ENCODE measurements around the gene HSD17B12. TPM values are rescaled to one million over a fixed set of nuclear protein-coding genes. Genes with fewer than 3 reads are reported as not detected.

HSD17B12 gene
- total RNA-seq, 4 donors from 2014 or later, result 38.8 to 52.7 (median 41.8) TPM

DNA sequence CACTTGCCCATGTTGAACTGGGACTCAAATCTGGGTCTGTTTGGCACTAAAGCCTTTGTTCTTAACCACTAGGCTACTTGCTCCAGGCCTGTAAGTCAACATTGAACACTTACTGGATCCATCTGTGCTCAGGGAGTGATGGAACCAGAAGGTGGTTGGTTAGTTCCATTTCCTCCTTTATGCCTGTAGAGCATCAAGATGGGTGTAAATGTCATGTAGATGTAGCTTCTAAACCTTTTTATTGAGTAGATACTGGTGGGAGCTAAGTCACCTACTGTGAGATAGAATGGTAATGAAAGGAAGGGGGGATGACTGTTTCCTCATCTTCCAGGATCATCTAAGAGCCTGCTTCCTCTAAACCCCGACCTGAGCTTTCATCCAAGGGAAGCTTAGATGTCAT lies 161.5 kb downstream of the HSD17B12 start:
- WGBS, result 90% methylated on average over 1 of the region's 1 CpG
- Histone ChIP-seq H3K4me3 (no peak overlapping the region), H3K9me3 (no peaks in the 10 kb centered on the region), H3K27me3 (no peaks in the 10 kb centered on the region), H3K27ac (replicated peaks in 1 of 4) (no peak overlapping the region), H3K36me3 (peaks cover 0 to 20% (median 5%) of the 10 kb centered on the region in 4 donors), H3K4me1 (peaks cover 5 to 28% (median 20%) of the 10 kb centered on the region in 4 donors)
- intact Hi-C loops (cut with DNase I), result no loop called here
- no peak for TF ChIP-seq POLR2A (IDR thresholded peaks at IDR 0.05; ENCODE audit: low read depth)
- TF ChIP-seq EP300 (IDR thresholded peaks at IDR 0.05), result no peak
- TF ChIP-seq POLR2AphosphoS5 (IDR thresholded peaks at IDR 0.05), result no peak
- TF ChIP-seq, protein P1, sequence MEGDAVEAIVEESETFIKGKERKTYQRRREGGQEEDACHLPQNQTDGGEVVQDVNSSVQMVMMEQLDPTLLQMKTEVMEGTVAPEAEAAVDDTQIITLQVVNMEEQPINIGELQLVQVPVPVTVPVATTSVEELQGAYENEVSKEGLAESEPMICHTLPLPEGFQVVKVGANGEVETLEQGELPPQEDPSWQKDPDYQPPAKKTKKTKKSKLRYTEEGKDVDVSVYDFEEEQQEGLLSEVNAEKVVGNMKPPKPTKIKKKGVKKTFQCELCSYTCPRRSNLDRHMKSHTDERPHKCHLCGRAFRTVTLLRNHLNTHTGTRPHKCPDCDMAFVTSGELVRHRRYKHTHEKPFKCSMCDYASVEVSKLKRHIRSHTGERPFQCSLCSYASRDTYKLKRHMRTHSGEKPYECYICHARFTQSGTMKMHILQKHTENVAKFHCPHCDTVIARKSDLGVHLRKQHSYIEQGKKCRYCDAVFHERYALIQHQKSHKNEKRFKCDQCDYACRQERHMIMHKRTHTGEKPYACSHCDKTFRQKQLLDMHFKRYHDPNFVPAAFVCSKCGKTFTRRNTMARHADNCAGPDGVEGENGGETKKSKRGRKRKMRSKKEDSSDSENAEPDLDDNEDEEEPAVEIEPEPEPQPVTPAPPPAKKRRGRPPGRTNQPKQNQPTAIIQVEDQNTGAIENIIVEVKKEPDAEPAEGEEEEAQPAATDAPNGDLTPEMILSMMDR (IDR thresholded peaks at IDR 0.05), result no peak
- no peak for DNase-seq (ENCODE audit: extremely low spot score)

DNA sequence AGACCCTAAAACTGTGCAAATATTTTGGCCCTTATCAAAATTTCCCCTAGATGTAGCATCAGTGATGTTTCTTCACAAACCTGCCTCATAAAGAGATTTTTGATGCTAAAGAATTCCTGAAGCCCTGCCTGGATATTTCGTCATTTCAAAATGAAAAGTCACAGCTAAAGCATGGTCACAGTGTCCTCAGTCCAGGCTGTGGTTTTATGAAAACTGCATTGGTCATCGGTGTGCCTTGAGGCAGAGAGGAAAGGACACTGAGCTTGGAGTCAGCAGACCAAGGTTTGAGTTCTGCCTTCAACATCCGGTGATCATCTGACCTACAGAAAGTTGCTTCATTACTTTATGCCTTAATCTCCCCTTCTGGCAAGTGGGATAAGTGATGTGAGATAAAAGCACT lies 165.3 kb downstream of the HSD17B12 start:
- no peaks in the 10 kb centered on the region for H3K27me3 ChIP-seq
- H3K27ac ChIP-seq (replicated peaks in 1 of 4), result no peak overlapping the region
- H3K36me3 ChIP-seq, result peaks cover 0 to 10% (median 3%) of the 10 kb centered on the region in 4 donors
- no peaks in the 10 kb centered on the region for H3K9me3 ChIP-seq
- no peaks in the 10 kb centered on the region for H3K4me1 ChIP-seq
- WGBS, result 98% methylated on average over 3 of the region's 3 CpGs
- DNase-seq (ENCODE audit: extremely low spot score), result no peak
- no peak overlapping the region for H3K4me3 ChIP-seq
- TF ChIP-seq POLR2A (IDR thresholded peaks at IDR 0.05; ENCODE audit: low read depth), result no peak
- TF ChIP-seq, protein P1 (IDR thresholded peaks at IDR 0.05), result no peak
- no peak for TF ChIP-seq EP300 (IDR thresholded peaks at IDR 0.05)
- TF ChIP-seq POLR2AphosphoS5 (IDR thresholded peaks at IDR 0.05), result no peak
- intact Hi-C loops (cut with DNase I), result no loop called here

DNA sequence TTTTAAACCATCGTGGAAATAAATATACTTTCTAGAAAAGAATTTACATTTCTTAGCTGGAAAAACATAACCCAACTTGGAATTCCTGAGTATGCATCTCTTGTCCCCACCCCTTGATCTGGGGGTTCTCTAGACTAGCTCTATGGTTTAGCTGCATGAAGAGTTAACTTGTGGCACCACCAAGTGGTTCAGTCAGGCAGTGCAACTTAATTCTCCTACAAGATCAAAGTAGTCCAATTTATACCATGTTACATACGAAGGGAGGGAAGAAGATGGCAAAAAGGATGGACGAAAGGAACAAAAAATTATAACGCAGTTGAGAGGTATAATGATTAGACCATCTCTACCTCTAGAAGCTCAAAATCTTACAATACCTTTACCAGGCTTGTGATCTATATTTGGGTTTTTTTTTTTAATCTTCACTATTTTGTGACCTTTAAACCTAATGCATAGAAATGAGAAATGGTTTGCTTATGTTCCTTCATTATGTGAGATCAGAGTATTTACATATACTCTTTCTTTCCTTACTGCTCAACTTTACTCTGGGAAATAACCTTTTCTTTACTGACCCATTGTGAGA lies 171.6 kb downstream of the HSD17B12 start:
- intact Hi-C loops (cut with DNase I), result no loop called here
- Histone ChIP-seq H3K4me3 (no peak overlapping the region), H3K27me3 (no peaks in the 10 kb centered on the region), H3K9me3 (no peaks in the 10 kb centered on the region), H3K4me1 (no peaks in the 10 kb centered on the region), H3K36me3 (peaks cover 0 to 24% (median 16%) of the 10 kb centered on the region in 4 donors), H3K27ac (replicated peaks in 1 of 4) (no peak overlapping the region)
- no peak for TF ChIP-seq POLR2AphosphoS5 (IDR thresholded peaks at IDR 0.05)
- TF ChIP-seq, protein P1 (IDR thresholded peaks at IDR 0.05), result peak; percentile 78 to 87 (median 82)
- DNase-seq (ENCODE audit: extremely low spot score), result no peak
- WGBS, result 18% methylated on average over 4 of the region's 4 CpGs

DNA sequence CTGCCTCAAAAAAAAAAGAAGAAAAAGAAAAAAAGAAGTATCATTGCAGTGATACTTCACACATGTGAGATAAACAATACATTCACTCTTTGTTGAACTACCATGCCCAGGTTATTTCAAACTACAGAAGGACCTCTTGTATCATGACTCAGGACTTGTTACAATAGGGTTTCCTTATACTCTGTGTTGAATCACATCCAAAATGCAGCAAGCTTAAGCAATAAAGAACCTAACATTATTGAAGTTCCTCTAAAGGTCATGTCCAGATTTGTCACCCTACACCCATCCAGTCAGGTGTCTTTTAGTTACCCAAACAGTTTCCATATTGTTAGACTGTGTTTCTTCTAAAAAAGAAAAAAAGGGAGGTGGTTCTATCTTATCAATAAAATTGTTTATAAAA lies 173.2 kb downstream of the HSD17B12 start:
- no peak overlapping the region for H3K27ac ChIP-seq (replicated peaks in 1 of 4)
- intact Hi-C loops (cut with DNase I), result no loop called here
- TF ChIP-seq POLR2AphosphoS5 (IDR thresholded peaks at IDR 0.05) (no peak), EP300 (IDR thresholded peaks at IDR 0.05) (no peak), POLR2A (IDR thresholded peaks at IDR 0.05; ENCODE audit: low read depth) (no peak)
- TF ChIP-seq, protein P1 (IDR thresholded peaks at IDR 0.05), result no peak

DNA sequence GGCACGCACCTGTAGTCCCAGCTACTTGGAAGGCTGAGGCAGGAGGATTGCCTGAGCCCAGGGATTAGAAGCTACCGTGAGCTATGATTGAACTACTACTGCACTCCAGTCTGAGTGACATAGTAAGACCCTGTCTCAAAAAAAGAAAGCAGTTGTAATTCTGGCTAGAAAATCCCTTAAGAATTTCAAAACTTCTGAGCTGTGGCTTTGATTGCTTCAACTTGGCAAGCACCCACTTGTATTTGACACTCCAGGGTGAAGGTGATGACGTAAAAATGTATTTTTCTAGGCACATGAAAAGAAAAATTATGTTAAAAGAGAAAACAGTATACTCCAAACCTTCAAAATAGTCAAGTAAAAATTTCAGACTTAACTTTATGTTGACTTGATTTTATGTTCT lies 176.5 kb downstream of the HSD17B12 start:
- no peak for TF ChIP-seq POLR2AphosphoS5 (IDR thresholded peaks at IDR 0.05)
- no peak for TF ChIP-seq EP300 (IDR thresholded peaks at IDR 0.05)
- TF ChIP-seq, protein P1 (IDR thresholded peaks at IDR 0.05), result no peak
- no peak for TF ChIP-seq POLR2A (IDR thresholded peaks at IDR 0.05; ENCODE audit: low read depth)
- WGBS, result 91% methylated on average over 3 of the region's 3 CpGs
- Histone ChIP-seq H3K27ac (replicated peaks in 1 of 4) (no peak overlapping the region), H3K36me3 (peaks cover 0 to 24% (median 16%) of the 10 kb centered on the region in 4 donors), H3K27me3 (no peaks in the 10 kb centered on the region), H3K9me3 (peaks cover 0 to 8% (median 0%) of the 10 kb centered on the region in 4 donors), H3K4me1 (no peaks in the 10 kb centered on the region), H3K4me3 (no peak overlapping the region)
- intact Hi-C loops (cut with DNase I), result no loop called here
- no peak for DNase-seq (ENCODE audit: extremely low spot score)

More for the DNA sequence above, 173.2 kb downstream of the HSD17B12 start:
- no peak for DNase-seq (ENCODE audit: extremely low spot score)
- Histone ChIP-seq H3K9me3 (no peaks in the 10 kb centered on the region), H3K27me3 (no peaks in the 10 kb centered on the region), H3K4me3 (no peak overlapping the region), H3K36me3 (peaks cover 0 to 24% (median 16%) of the 10 kb centered on the region in 4 donors), H3K4me1 (no peaks in the 10 kb centered on the region)
